Activated B cell treated with CpG ODN at 0.5 μM for 24 hours (primary cell): ENCODE measurements around the gene CALR3. TPM values are rescaled to one million over a fixed set of nuclear protein-coding genes. Genes with fewer than 3 reads are reported as not detected.
"Not testable (repeated sequence)": the region's sequence is repeated elsewhere in the genome, so short reads cannot be mapped to it uniquely, and the experiment has no call there.

ENCODE experiments used
- ATAC-seq: fragments of 200-7000 bp; cut with Tn5 transposase; one replicate; pipeline ENCODE4 v1.10.0; 2021; ENCODE audit warnings: low read depth, mild to moderate bottlenecking, moderate library complexity
- CTCF ChIA-PET: fragments of 350-600 bp; sonication (Branson Sonifier 250); formaldehyde crosslinking; loops from one replicate; lab custom pipeline; 2021; ENCODE audit warnings: antibody characterized with exemption; lab: Charles Lee
- POLR2A ChIA-PET: fragments of 350-600 bp; sonication (Branson Sonifier 250); formaldehyde crosslinking; loops from one replicate; lab custom pipeline; 2021; ENCODE audit warnings: antibody characterized with exemption; lab: Charles Lee
- DNase-seq: peaks from one replicate; pipeline ENCODE4 v3.0.0; 2022
- H3K27ac Mint-ChIP-seq: one replicate; pipeline ENCODE4 v1.8.0; 2020; ENCODE audit warnings: mixed read lengths
- H3K27me3 Mint-ChIP-seq: one replicate; pipeline ENCODE4 v1.8.0; 2021; ENCODE audit warnings: mixed read lengths
- H3K36me3 Mint-ChIP-seq: one replicate; pipeline ENCODE4 v1.8.0; 2021; ENCODE audit warnings: low read depth, mixed read lengths
- H3K4me1 Mint-ChIP-seq: one replicate; pipeline ENCODE4 v1.8.0; 2021; ENCODE audit warnings: mixed read lengths
- H3K4me3 Mint-ChIP-seq: one replicate; pipeline ENCODE4 v1.8.0; 2020; ENCODE audit warnings: mild to moderate bottlenecking, mixed read lengths
- H3K9me3 Mint-ChIP-seq: one replicate; pipeline ENCODE4 v1.8.0; 2020; ENCODE audit warnings: mixed read lengths
- intact Hi-C: fragments of 100-400 bp; cut with micrococcal nuclease; formaldehyde crosslinking; loops from one replicate; pipeline ENCODE4 v1.15.1; 2024
- total RNA-seq: library from RNA; stranded (reverse); gene quantifications from 2 replicates; pipeline ENCODE4 v1.2.3, GENCODE V29; 2022
- TF ChIP-seq, protein P1 (sequence below): fragments of 200-600 bp; IDR thresholded peaks from one replicate; pipeline ENCODE4 v1.8.0; 2022; ENCODE audit warnings: antibody characterized with exemption, mild to moderate bottlenecking

The CALR3 gene
- total RNA-seq, result not detected in 2 replicates

GRCh38 chr19:16495982-16496612, at the start of gene CALR3, which contains the start of gene C19orf44:
Gene CALR3, minus strand, starts transcription at chr19:16496167. Its CDS starts 38 bp downstream, at chr19:16496129.
Gene C19orf44, plus strand, starts transcription at chr19:16496394. Its CDS starts 4,399 bp downstream, at chr19:16500793.
- TF ChIP-seq, protein P1, sequence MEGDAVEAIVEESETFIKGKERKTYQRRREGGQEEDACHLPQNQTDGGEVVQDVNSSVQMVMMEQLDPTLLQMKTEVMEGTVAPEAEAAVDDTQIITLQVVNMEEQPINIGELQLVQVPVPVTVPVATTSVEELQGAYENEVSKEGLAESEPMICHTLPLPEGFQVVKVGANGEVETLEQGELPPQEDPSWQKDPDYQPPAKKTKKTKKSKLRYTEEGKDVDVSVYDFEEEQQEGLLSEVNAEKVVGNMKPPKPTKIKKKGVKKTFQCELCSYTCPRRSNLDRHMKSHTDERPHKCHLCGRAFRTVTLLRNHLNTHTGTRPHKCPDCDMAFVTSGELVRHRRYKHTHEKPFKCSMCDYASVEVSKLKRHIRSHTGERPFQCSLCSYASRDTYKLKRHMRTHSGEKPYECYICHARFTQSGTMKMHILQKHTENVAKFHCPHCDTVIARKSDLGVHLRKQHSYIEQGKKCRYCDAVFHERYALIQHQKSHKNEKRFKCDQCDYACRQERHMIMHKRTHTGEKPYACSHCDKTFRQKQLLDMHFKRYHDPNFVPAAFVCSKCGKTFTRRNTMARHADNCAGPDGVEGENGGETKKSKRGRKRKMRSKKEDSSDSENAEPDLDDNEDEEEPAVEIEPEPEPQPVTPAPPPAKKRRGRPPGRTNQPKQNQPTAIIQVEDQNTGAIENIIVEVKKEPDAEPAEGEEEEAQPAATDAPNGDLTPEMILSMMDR, result no peak
- Mint-ChIP-seq H3K36me3 (peaks cover 6% of the 10 kb centered on the region), H3K27ac (peak within 1 kb of the TSS; percentile 88), H3K4me1 (peaks cover 19% of the 10 kb centered on the region), H3K9me3 (no peaks in the 10 kb centered on the region), H3K4me3 (peak within 1 kb of the TSS; percentile 98), H3K27me3 (no peaks in the 10 kb centered on the region)
- ATAC-seq (peak; percentile 97), DNase-seq (peak; percentile 94)
- ChIA-PET CTCF (interaction anchor here (1.5 kb wide), 1 partner anchor 54 kb away, joined by 6 read pairs; no protein-coding TSS in a partner anchor), POLR2A (interaction anchor here (0.5 to 2.6 kb wide), 23 partner anchors 24 to 1978 kb away, joined by 3 to 22 read pairs (median 4); partner anchors contain the start of genes CHERP, DNAJB1 and EPS15L1)
- intact Hi-C loops, result loop anchor here (1.0 kb wide), 7 partner anchors 24 to 385 kb away; partner anchors contain the start of genes CHERP, MED26, RAB8A and SMIM7

GRCh38 chr19:16544473-16545231, 48.7 kb upstream of the CALR3 start:
- ATAC-seq, result peak; percentile 15
- TF ChIP-seq, protein P1, result no peak
- Mint-ChIP-seq H3K4me1 (peaks cover 42% of the 10 kb centered on the region), H3K36me3 (peaks cover 12% of the 10 kb centered on the region), H3K27me3 (no peaks in the 10 kb centered on the region), H3K4me3 (peak overlapping the region; percentile 41), H3K27ac (peak overlapping the region; percentile 83), H3K9me3 (no peaks in the 10 kb centered on the region)
- ChIA-PET POLR2A (interaction anchor here (0.7 to 5.4 kb wide), 4 partner anchors 28 to 117 kb away, joined by 3 to 93 read pairs (median 6); partner anchors contain the start of genes C19orf44, CALR3 and SLC35E1), CTCF (no interaction called here)
- no peak for DNase-seq
- intact Hi-C loops, result no loop called here

- intact Hi-C loops, result loop anchor here (2.0 kb wide), 2 partner anchors 97 to 347 kb away; partner anchors contain the start of gene AP1M1
- POLR2A ChIA-PET, result interaction anchor here (0.6 to 5.4 kb wide), 12 partner anchors 15 to 388 kb away, joined by 3 to 93 read pairs (median 4); partner anchors contain the start of gene MED26
- H3K9me3 Mint-ChIP-seq, DNase-seq, H3K27me3 Mint-ChIP-seq, CTCF ChIA-PET, ATAC-seq: not testable (repeated sequence)
- H3K27ac Mint-ChIP-seq, result peak overlapping the region; percentile 76
- peak overlapping the region; percentile 86 for H3K4me3 Mint-ChIP-seq
- peaks cover 18% of the 10 kb centered on the region for H3K36me3 Mint-ChIP-seq
- peaks cover 49% of the 10 kb centered on the region for H3K4me1 Mint-ChIP-seq
Measured at GRCh38 chr19:16543734-16544133, 47.8 kb upstream of the CALR3 start.

GRCh38 chr19:16542910-16543472, 47.0 kb upstream of the CALR3 start:
- CTCF ChIA-PET, result interaction anchor here (0.6 kb wide), 1 partner anchor 804 kb away, joined by 4 read pairs; no protein-coding TSS in a partner anchor
- ATAC-seq (no peak), DNase-seq (no peak)
- Mint-ChIP-seq H3K4me3 (peak overlapping the region; percentile 86), H3K36me3 (peaks cover 26% of the 10 kb centered on the region), H3K4me1 (peaks cover 54% of the 10 kb centered on the region), H3K27ac (peak overlapping the region; percentile 76), H3K27me3 (no peaks in the 10 kb centered on the region), H3K9me3 (no peaks in the 10 kb centered on the region)
- TF ChIP-seq, protein P1, result no peak
- POLR2A ChIA-PET, result interaction anchor here (0.5 to 5.4 kb wide), 19 partner anchors 14 to 1240 kb away, joined by 3 to 93 read pairs (median 3); partner anchors contain the start of genes KLF2 and MED26
- intact Hi-C loops, result loop anchor here (1.0 to 2.0 kb wide), 9 partner anchors 29 to 354 kb away; partner anchors contain the start of genes AP1M1, C19orf44, CALR3 and MED26
